ENCODE measurements around the gene TSPAN9.

TSPAN9 gene

DNA sequence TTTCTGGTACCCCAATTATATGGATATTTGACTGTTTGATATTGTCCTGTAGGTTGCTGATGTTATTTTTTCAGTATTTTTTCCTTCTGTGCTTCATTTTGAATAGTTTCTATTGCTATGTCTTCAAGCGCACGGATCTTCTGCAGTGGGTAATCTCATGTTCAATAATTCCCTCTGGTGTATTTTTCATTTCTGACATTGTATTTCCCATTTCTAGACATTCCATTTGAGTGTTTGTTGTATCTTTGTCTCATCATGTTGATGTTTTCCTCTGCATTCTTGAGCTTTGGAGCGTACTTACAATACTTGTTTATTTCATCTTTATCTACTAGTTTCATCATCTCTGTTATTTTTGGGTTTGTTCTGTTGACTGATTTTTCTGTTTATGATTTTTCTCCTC, 22.0 kb downstream of the TSPAN9 start:
- DNase-seq (ENCODE audit: low read depth) = no peak

DNA sequence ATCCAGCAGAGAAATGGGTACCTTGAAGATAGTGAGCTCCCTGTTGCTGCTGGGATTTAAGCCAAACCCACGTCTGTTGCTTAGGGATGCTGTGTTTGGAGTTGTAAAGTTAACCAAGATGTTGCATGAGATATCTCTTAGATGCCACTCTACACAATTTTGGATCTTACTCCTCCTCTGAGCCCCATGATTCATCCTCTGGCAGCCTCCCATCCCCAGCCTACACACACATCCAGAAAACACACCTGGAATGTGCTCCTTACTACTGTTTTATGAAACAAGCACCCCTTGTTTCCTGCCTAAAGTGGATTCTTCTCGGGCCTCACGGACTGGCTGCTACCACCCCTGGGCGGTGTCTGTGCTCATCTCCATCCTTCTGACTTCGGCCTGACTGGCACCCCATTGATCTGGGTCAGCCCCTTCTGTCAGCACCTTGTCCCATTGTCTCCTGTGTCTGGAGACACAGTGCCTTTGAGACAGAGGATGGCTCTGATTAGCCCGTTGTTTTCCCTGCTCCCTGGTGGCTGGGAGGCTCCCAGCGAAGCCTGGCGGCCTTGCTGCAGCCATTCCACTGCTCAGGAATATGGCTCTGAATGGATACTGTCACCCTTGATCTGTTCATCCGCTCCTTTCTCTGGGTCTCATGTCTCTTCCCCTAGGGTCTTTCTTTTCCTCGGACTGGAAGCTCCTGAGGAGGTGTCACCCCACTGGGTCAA, 24.3 kb downstream of the TSPAN9 start:
- DNase-seq (ENCODE audit: low read depth) = peak; percentile 30

DNA sequence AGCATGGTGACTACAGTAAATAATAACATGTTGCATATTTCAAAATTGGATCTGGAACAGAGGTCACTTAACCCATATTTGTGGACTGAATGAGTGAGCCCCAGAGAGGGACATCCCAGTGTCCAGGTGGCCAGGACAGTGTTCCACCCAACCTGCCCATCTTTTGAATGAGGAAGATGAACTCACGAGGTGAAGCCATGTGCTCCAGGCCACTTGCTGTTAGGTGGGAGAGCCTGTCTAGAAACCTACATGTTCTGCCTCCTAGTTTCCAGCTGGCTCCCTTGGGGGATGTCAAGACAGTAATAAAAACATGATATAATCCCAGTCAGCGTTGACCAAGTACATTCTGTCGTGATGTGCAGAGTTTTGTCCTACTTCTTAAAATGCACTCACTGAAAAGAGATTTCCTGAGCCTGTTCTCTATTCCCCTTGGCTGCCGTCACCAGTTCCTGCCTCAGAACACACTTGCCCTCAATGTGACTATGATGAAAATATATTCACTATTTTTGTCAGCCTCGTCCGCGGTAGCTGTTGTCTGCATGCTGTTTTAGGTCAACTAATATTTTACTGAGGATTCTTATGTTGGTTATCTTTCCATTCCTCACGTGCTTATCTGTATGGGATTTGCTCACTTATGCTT, 25.7 kb downstream of the TSPAN9 start:
- DNase-seq (ENCODE audit: low read depth) = no peak

DNA sequence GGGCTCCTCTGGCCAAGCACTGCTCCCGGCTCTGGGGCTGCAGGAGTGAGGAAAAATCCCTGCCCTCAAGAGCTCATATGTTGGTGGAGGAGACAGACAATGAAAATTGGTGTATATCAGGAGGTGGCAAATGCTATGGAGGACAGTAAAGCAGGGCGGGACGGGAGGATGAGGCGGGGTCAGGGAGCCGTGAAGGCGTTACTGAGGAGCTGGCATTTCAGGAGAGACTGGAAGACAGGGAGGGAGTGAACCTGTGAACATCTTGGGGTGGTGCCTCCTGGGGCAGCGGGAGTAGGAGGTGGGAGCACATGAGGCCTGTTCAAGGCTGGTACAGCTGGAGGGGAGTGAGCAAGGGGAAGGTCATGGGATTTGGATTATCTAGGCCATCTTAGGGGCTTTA, 26.6 kb downstream of the TSPAN9 start:
- no peak for DNase-seq (ENCODE audit: low read depth)

DNA sequence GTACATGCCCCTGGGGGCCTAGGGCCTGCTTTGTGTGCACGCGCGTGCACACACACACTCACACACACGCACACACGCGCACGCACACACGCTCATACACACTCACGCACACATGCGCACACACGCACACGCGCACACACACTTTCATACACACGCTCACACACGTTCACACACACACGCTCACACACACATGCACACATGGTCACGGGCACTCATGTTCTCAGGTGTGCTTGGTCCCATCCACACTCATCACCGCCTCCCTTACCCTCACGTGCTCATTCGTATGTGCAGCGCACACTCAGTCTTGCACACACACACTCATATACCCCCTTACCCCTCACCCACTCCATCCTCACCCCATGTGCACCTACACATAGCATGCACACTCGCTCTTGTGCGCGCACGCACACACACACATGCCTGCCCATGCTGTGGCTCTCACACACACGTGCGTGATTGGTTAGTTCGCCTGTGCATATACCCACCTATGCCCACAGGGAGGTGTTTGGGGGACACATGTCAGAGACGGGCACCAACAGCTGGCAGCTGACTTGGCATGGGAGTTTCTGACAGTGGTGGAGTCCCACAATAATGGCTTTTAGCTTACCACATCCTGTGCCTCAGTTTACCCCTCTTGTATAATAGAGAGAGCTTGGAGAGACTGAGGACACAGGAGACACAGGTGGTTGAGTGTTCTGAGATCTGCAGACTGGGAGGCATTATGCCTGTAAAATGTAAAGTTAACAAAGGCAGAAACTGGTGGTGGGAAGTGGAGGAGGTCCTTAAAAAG, 28.7 kb downstream of the TSPAN9 start:
- no peak for DNase-seq (ENCODE audit: low read depth)

DNA sequence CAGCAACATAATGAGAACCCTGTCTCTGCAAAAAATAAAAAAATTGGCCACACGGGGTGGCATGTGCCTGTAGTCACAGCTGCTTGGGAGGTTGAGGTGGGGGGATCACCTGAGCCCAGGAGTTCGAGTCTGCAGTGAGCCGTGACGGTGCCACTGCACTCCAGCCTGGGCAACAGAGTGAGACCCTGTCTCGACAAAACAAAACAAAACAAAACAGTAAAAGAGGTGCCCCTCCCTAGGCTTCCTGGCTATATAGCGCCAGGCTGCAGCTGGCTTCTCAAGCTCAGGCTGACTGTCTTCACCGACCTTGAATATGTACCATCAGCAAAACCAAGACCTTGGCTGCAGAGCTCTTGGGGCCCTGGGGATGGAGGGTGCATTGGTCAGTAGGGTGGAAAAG, 29.4 kb downstream of the TSPAN9 start:
- no peak for DNase-seq (ENCODE audit: low read depth)

DNA sequence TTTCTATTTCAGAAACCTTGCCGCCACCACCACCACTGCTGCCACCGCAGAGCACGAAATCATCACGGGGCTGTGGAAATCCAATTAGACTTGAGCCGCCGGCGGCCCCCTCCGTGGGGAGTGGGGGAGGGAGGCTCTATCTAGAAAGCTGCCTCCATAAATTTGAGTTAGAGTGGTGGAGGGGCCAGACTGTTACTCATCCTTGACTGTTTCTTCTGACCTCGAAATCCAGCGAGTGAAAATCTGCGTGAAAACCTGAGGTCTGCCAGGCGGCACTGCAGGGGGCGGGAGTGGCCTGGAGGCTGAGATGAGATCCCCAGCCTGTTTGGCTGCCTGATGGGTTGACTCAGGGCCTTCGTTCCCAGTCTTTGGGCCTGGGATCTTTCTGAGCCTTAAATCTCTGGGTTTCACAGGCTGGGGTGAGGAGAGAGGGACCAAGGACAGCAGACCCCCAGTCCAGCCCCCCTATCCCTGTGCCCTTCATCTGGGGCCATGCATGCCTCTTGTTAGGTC, 29.9 kb downstream of the TSPAN9 start:
- no peak for DNase-seq (ENCODE audit: low read depth)

DNA sequence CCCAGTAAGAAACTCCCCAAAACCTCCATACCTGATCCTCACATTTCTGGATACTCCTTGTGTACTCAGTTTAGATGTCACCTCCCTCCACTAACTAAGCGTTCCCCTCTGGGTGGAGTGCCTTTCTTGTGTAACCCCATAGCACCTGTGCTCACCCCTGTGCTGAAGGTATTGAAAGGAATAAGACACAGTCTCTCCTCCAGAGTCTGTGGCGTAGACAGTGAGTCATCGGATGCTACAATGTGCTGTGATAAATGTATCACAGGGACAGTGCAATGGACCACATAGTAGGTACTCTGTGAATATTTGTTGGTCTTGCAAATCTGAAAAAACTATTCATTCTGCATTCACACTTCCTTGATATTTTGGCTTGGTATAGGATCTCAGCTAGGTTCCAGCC, 30.8 kb downstream of the TSPAN9 start:
- no peak for DNase-seq (ENCODE audit: low read depth)

DNA sequence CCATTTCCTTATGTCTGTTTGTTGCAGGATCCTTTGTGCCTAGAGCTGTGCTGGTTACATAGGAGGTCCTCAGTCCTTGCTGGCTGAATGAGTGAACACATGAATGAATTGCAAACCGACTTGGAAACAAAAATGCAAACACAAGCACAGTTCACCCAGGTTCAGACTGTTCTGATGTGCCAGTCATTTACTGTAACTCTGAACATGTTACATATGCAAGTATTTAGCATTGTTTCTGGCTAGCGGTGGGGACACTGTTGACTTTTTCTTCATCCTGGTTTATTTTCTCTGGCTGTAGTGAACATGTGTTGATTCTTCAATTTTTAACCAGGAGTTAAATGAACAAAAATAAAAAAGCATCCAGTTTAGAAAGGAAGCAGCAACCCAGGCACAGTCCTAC, 33.4 kb downstream of the TSPAN9 start:
- DNase-seq (ENCODE audit: low read depth) = no peak

DNA sequence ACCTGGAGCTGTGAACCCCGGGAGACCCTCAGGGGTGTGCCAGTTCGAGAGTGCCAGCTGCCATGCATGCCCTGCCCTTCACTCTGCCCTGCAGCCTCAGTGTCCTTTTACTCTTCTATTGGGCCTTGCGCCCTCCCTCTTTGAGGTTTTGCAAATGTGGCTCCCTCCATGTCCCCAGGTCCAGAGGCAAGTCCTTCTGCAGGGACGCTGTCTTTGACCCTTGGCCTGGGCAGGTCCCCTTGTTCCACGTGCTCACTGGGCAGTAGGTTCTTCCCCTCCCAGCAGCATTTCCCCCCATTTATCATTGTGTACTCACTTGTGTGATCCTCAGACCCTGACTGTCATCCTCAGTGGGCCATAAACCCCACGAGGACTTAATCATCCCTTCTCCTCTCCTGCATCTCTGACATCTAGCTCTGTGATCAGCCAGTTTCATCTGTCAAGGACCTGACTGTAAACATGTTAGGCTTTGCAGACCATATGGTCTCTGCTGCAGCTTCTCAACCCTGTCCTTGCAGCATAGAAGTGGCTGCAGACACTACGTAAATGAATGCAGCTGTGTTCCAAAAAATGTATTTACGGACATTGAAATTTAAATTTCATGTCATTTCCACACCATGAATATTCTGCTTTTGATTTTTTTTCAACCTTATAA, 36.6 kb downstream of the TSPAN9 start:
- no peak for DNase-seq (ENCODE audit: low read depth)

- DNase-seq (ENCODE audit: low read depth) = no peak
Measured at GRCh38 chr12:3114671-3115070, 37.5 kb downstream of the TSPAN9 start.

GRCh38 chr12:3115078-3115477, 37.9 kb downstream of the TSPAN9 start:
- DNase-seq (ENCODE audit: low read depth) = no peak

DNA sequence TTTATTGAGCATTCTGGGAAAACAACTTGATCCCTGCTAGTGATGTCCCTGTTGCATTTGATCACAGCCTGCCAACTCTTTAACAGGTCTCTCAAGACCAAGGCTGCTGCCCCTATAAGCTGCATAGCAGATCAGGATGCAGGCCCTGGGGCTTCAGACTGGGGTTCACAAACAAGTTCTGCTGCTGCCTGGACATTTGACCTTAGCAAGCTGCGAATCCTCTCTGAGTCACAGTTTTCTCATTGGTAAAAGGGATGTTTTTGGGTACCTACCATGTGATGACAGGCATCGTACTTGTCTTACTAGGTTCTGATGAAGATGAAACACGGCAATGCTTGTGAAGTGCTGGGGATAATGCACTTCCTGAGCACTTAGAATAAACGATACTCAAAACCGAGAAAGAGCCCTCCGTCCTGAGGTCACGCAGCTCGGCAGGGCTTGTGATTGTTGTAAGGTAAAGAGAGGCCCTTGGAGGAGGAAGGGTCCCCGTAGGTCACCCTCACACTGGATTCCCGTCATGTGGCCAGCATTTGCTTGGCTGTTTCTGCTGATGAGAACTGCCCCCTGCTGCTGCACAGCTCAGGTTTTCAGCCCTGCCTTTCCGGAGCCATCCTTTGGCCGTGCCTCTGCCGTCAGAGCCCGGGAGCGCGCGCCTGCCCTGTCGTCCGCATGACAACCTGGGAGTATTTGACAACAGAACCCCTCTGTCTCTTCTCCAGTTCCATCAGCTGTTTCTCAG, 39.1 kb downstream of the TSPAN9 start:
- no peak for DNase-seq (ENCODE audit: low read depth)

GRCh38 chr12:3117144-3117581, 40.0 kb downstream of the TSPAN9 start:
- DNase-seq (ENCODE audit: low read depth) = peak; percentile 31

DNA sequence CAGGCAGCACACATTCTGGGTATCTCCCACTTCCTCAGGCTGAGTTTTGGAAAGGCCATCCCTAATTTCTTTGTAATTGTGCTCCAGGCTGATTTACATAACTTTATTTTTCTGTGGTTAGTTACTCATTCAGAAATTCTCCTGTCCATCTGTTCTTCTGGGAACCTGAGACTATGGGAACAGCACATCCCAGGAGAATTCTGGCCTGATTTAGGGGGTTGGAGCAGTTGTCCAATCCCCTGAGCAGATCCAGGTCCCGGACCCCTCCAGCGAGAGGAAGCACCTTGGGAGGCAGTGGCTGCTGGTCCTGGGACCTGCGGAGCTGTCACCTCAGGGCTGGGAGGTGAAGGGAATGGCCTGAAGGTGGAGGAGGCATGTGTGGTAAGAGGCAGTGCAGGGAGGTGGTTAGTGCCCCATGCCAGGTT, 40.4 kb downstream of the TSPAN9 start:
- DNase-seq (ENCODE audit: low read depth) = peak; percentile 73

DNA sequence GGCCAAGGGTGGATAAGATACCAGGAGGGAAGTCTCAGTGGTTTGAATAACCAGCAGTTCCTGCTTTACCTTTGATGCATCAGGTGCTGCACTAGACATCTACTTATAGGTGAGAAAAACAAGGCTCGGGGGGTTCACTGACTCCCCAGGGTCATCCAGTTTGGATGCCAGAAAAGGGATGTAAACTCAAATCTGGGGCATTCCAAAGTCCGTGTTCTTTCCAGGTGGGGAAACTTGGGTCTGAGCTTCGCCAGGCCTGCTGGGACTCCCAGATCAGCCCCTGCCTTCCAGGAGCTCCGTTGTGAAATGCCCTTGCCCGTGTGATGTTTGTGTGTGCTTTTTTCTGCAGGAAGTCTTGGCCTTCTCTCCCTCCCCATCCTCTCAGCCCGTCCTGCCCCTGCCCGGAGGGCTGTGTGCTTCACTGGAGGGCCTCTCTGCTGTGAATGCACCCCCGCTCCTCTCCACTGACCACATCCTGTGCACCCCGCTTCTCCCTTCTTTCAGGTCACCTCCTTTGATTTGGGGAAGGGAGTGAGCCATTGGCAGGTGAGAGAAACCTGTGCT, 42.1 kb downstream of the TSPAN9 start:
- DNase-seq (ENCODE audit: low read depth) = no peak

- peak; percentile 74 for DNase-seq (ENCODE audit: low read depth)
Measured at GRCh38 chr12:3119756-3120601, 42.8 kb downstream of the TSPAN9 start.

DNA sequence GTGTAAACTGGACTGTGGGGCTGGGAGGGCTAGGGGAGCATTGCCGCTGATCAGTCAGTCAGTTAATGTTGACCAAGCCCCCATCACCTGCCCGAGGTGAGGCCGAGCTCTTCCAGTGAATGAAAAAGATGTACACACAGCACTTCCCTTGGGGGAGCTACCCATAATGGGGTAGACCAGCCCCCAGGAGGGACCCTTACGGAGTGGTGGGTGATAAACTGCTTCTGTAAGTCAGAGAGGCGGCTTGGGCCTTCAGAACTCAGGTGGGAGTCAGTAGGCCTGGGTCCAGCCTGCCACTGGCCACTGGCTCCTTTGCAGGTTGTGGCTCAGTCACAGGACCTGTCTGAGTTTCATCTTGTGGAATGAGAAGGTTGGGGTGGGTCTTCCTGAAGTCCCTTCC, 43.5 kb downstream of the TSPAN9 start:
- DNase-seq (ENCODE audit: low read depth) = no peak

DNA sequence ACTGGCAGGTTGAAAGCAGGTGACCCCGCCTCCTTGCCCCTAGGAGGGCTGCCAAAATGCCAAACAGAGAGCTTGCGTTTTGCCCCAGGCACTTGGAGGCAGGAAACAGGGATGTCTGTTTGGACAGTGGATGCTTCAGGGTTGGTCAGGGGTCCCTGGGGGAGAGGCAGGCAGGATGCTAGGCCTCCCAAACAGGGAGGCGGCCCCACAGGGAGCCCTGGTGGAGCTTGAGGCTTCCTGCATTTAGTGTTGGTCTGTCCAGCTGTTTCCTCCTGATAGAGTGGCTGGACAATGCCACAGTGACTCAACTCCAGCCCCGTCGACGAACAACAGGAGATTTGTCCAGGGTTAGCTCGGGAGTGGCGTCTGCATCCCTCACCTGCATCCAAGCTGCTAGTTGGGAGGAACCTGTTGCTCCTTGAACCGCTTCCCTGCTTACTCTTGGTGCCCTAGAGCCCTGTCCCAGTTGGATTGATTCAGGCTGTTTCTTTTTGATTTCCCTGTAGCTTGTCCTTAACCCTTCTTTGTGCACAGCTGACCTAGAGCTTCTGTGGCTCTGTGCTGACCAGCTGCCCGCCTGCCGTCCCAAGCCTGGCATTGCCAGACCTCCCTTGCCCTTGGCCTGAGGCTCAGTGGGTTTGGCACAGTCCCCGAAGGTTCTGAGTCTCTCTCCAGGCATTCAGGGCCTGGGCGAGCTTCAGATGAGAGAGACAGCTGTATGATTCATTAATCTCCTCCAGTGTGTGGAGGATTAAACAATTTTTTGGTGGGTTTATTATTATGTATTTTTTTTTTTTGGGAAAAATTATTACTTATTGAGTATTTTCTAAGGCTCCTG, 45.9 kb downstream of the TSPAN9 start:
- DNase-seq (ENCODE audit: low read depth) = peak; percentile 59

Data from GM04503 (cell line).